HG02981 (cell line): ENCODE data around the gene PAM.

Experiments used
- ATAC-seq: cut with Tn5 transposase; IDR thresholded peaks from one replicate; pipeline ENCODE4 v1.9.1; 2021; ENCODE audit warnings: mild to moderate bottlenecking, moderate library complexity; ENCODE audit not compliant: unreplicated experiment

PAM gene

DNA sequence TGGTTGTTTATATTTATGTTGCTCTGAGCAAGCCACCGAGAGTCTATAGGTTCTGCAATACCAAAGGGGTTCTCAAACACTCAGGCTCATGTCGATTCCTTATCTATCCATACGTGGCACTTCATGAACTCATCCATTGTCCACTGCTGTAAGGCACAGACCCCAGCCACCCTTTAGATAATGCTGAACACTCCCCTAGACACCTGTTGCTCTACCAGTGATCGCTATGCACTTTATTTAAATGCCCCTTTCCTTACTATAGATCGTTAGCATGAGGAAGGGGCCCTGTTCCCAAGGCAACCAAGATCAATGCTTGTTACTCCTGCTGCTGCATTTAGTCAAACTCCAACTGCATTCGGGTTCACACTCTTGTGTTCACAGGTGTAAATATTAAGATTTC lies 171.9 kb downstream of the PAM start:
- ATAC-seq = no peak

DNA sequence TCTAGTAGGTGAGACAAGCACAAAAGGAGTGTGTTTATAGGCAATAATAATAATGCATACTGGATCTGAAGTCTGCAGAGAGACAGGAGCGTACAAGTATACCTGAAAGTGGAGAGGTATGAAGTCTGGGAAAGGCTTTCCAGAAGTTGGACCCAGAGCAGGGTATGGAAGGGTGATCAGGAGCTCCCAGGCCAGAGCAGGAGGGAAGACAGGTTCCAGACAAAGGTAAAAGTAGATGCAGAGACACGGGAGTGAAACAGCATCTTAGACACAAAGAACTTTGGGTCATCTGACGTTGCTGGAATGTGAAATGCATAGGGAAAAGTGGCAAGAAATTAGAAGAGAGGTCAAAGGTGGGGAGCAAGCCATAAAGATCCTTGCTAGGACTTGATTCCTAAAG lies 175.1 kb downstream of the PAM start:
- no peak for ATAC-seq

GRCh38 chr5:102931085-102931725 lies 176.1 kb downstream of the PAM start:
- no peak for ATAC-seq

- no peak for ATAC-seq
Observed at GRCh38 chr5:102932781-102933180, 177.7 kb downstream of the PAM start.

DNA sequence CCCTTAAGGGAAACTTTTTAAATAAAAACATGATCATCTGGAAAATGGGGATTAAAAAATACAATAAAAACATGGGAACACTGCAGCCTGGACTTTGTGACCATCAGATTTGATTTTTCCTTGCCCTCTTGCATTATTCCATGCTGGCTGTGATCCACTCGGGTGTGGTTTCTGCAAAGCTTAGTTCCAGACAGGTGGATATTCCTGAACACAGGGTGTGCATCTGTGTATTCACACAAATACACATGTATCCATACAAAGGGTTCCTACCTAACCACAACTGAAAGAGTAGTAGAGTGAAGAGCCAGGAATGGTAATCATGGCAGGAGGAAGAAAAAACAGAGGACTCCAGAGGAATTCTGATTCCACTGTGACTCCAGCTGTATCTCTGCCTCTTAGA lies 178.2 kb downstream of the PAM start:
- ATAC-seq = no peak

- ATAC-seq = no peak
Observed at GRCh38 chr5:102933721-102934459, 178.8 kb downstream of the PAM start.

- no peak for ATAC-seq
Observed at GRCh38 chr5:102937894-102938293, 182.8 kb downstream of the PAM start.

DNA sequence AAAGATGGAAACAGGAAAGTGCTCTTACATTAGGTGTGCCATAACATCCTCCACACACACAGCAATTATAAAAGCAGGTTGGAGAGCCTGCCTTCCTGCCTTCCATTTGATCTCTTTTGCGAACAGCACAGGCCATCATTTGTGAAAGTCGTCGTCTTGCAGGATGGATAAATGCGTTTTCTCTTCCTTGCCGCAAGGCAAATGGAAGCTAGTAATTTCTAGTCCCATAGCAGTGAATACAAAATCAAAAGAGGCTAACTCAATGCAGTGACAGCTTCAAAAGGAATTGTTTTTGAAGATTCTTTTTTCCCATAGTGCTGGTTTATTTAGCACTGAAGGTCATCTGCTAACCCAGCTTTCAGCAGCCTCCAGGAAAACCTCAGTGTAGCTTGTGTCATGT lies 186.0 kb downstream of the PAM start:
- ATAC-seq = no peak

DNA sequence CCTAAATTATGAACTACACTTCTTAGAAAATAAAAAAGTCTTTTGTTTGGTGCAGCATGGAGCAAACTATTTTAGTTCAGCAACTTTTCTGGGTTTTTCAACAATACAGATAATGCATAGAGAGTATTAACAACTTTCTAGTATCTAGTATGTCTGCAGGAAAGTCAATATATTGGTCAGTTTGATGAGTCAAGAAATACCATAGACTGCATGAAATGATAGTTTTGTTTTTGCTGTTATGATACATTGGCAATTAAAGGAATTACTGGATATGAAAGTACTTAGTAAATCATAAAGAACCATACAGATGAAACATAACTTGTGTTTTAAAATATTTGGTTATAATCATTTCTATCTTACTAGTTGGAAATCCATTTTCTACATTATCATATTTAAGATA lies 191.3 kb downstream of the PAM start:
- no peak for ATAC-seq

- ATAC-seq = no peak
Observed at GRCh38 chr5:102946971-102947370, 191.9 kb downstream of the PAM start.

GRCh38 chr5:102955488-102955887 lies 200.4 kb downstream of the PAM start:
- no peak for ATAC-seq

DNA sequence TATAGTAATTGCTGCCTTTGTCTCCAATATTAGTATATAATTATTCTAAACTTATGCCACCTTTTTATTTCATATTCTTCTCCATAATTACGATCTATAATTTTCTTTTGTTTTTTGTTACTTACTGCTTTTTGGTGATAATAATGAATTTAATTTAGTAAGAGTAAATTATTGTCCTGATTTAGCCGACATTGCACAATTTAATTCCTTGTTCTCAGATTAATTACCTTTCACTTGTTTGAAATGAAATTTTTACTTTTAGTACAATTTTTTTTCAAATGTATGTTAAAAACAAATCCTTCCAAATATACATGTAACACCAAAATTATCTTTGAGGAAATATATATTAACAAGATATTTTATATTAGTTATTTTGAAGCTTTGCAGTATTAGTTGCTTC lies 201.5 kb downstream of the PAM start:
- ATAC-seq = no peak

DNA sequence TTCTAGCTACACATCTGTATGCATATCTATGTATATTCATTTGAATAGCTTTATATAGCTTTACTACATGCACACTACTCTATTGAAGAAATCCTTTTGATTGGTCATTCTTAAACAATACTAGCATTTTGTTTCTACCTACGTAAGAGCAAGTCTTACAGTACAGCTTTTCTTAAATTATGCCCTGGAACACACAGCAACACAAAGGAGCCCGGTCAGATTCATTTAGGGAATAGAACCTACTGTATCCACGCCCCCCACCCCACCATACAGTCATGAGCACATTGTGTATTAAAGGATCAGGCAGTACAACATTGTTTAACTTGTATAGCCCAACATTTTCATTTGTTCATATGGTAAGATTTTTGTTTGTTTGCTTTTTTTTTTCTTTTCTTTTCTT lies 202.0 kb downstream of the PAM start:
- no peak for ATAC-seq

DNA sequence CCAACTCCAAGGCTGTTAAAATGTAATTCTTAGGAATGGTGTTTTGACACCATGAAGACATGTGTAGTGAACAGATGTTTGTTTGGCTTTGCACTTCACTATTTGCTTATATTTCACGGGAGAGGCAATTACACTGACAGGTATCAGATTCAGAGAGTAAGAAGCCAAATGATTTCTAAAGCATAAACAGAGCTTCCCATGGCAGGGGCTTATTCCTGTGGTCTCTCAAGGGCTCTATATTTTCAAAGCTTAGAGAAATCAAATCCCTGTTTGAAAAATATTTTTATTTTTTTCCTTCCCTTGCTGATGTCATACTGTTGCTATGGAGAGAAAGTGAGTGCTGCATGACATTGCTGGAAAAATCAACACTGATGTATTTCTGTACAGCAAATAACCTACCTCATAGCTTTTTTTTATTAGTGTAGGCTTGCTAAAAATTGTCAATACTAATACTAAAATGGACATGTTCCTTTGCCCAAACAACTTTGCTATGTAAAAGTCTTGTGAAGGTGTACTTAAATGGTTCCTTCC lies 203.4 kb downstream of the PAM start:
- no peak for ATAC-seq

- no peak for ATAC-seq
Observed at GRCh38 chr5:102959055-102959454, 203.9 kb downstream of the PAM start.

DNA sequence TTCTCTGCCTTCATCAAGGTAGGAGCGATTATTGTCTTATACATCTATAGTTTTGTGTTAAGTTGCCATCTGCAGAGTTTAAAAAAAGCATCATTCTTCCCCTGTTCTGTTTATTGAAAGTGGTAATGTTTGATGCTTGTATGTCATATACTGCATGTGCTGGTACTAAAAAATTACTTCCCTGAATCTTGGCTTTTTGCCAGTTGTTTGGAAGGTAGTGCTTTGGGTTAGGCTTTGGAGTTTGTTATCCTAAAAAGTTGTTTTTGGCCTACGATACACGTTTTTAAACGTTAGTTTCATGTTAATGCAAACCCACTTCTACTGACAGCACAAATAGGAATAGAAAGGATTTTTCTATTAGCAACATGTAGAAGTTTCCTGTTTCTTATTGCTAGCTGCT lies 206.6 kb downstream of the PAM start:
- ATAC-seq = no peak

DNA sequence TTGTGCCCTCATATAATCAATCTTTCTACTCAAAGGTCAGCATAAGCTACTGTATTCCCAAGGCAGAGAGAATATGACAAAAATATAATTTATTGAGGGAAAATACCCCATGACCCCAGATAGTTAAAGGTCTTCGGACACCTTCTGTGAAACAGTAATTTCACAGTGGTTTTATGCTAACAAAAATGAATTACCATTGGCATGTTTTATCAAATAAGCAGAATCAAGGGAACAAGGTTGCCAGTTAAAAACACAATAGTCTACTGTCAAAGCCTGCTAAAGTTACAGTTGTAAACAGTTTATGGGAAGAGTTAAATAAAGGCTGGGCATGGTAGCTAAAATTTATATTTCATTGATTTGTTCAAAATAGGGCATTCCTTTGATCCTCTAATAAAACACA lies 210.5 kb downstream of the PAM start:
- ATAC-seq = no peak

GRCh38 chr5:102969641-102970040 lies 214.5 kb downstream of the PAM start:
- no peak for ATAC-seq

- no peak for ATAC-seq
Observed at GRCh38 chr5:102971676-102972293, 216.7 kb downstream of the PAM start.

DNA sequence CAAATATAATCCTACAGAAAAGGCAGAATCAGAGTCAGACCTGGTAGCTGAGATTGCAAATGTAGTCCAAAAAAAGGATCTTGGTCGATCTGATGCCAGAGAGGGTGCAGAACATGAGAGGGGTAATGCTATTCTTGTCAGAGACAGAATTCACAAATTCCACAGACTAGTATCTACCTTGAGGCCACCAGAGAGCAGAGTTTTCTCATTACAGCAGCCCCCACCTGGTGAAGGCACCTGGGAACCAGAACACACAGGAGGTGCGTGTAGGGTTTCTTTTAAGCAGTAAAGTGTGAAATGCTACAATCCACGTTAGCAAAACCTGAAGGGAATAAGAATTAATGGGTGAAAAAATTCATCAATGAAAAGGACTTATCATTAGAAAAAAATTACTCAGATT lies 219.1 kb downstream of the PAM start:
- ATAC-seq = no peak

DNA sequence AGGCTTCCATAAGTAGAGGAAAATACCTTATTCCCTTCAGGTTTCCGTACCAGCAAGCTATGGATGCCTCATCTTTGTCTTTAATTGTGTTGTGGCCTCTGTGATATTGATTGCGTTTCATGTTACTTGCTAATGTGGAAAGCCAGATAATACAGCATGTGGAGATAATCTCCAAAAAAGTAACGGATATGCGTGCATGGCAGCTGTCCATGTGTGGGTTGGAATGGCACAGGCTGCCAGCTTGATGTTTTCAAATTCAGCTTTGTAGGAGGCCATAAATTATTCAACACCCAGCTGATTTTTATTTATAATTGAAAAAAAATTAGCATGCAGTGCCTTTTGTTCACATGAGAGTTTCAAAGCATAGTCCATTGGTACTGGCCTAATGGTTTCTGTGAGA lies 219.9 kb downstream of the PAM start:
- ATAC-seq = no peak
